ENCODE measurements around the gene MOXD1. TPM values are rescaled to one million over a fixed set of nuclear protein-coding genes. Genes with fewer than 3 reads are reported as not detected.

The MOXD1 gene
- not detected for total RNA-seq

GRCh38 chr6:132400883-132401617, at the start of gene MOXD1:
TSS of gene MOXD1 (minus strand) at chr6:132401475. CDS start at chr6:132401426, 49 bp downstream.

Other genes with a start within 250 kb of the MOXD1 start
- 10 to 100 TPM; 17.9 to 18.8 TPM for gene STX7, start 111.6 kb upstream of the MOXD1 start, total RNA-seq
- gene TAAR9, start 136.8 kb upstream of the MOXD1 start, total RNA-seq: not detected
- gene TAAR8, start 151.2 kb upstream of the MOXD1 start, total RNA-seq: not detected
- gene TAAR6, start 168.8 kb upstream of the MOXD1 start, total RNA-seq: not detected
- gene TAAR5, start 188.3 kb upstream of the MOXD1 start, total RNA-seq: not detected
- not detected for gene TAAR2, start 222.8 kb upstream of the MOXD1 start, total RNA-seq